ENCODE data around the gene MCUB.
"Not testable (repeated sequence)": the region's sequence is repeated elsewhere in the genome, so short reads cannot be mapped to it uniquely, and the experiment has no call there.

MCUB gene, protein sequence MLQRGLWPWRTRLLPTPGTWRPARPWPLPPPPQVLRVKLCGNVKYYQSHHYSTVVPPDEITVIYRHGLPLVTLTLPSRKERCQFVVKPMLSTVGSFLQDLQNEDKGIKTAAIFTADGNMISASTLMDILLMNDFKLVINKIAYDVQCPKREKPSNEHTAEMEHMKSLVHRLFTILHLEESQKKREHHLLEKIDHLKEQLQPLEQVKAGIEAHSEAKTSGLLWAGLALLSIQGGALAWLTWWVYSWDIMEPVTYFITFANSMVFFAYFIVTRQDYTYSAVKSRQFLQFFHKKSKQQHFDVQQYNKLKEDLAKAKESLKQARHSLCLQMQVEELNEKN

GRCh38 chr4:109559983-109560686 lies at the start of gene MCUB:
Gene MCUB (plus strand): TSS chr4:109560246. CDS start chr4:109560338, 92 bp downstream.
- peak; percentile 94 for DNase-seq (ENCODE audit: low read depth, low spot score)

DNA sequence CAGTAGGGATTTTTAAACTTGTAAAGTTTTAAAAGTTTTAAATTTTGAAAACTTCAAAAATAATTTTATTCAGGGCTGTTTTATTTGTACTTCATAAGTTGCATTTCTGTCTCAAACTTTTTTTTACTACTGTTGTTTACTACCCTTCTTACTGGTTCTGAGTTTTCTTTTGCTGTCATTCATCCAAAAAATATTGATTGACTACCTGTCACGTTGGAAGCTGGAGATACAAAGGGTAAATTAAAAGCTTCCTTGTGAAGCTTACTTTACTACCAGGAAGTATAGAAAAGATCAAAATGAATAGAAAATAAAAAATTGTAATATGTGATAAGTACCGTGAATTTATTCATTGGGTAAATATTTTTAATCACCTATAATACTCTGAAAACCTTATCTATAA lies 49.4 kb upstream of the MCUB start:
- no peak for DNase-seq (ENCODE audit: low read depth, low spot score)

GRCh38 chr4:109511414-109511813 lies 48.6 kb upstream of the MCUB start:
- DNase-seq (ENCODE audit: low read depth, low spot score), result no peak

DNA sequence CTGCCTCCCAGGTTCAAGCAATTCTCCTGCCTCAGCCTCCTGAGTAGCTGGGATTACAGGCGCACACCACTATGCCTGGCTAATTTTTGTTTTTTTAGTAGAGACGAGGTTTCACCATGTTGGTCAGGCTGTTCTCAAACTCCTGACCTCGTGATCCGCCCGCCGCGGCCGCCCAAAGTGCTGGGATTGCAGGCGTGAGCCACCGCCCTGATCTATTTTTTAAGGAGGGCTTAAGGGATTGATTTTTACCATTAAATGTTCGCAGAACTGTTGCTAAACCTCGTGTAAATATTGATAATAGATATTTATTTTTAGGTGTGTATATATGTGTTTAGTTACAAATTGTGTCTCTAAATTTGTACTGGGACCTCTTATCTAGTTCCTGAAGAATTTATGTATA lies 46.7 kb upstream of the MCUB start:
- DNase-seq (ENCODE audit: low read depth, low spot score), result not testable (repeated sequence)

DNA sequence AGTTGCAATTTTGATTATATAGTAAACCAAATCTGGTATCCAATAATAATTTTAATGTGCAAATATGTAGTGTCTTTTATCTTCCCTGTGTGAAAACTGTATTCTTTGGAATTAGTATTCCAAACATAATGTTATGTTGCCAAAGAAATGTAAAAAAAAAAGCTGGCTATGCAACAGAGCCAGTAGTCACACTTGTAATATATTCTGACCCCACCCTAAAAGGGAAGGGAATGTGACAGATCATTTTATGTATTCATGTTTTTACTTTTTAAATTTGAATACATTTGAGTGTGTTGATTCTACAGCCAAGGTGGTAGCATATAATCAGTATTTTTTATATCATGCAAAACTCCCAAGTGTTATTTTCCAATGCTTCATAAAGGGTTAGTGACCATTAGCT lies 27.9 kb upstream of the MCUB start:
- no peak for DNase-seq (ENCODE audit: low read depth, low spot score)

DNA sequence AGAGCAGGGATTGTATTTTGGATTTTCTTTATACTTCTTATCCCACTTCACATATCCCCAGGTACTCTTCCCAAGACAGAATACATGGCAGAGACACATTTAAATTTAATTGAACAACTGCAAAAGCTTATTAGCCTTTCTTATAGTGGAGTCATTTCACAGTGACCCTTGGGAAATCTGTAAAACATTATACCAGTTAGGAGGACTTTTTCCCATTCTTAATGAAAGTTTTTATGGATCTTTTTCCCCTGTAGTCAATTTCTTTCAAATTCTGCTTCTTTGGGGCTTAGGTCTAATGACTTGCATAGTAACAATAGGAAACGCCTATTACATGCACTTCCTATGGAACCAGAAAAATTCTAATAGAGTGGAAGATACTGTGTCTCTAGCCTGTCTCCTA lies 14.6 kb upstream of the MCUB start:
- DNase-seq (ENCODE audit: low read depth, low spot score), result no peak

GRCh38 chr4:109547394-109547793 lies 12.7 kb upstream of the MCUB start:
- DNase-seq (ENCODE audit: low read depth, low spot score), result no peak

DNA sequence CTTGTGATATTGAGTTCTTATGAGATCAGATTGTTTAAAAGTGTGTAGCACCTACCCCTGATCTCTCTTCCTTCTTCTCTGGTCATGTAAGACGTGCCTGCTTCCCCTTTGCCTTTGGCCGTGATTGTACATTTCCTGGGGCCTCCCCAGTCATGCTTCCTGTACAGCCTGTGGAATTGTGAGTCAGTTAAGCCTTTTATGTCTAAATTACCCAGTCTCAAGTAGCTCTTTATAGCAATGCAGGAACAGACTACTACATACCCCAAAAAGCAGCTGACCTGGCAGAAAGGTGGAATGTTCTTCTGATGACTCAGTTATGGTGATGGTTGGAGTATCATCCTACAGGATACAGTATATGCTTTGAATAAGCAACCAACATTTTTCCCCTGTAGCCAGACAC lies 11.4 kb upstream of the MCUB start:
- DNase-seq (ENCODE audit: low read depth, low spot score), result peak; percentile 72

DNA sequence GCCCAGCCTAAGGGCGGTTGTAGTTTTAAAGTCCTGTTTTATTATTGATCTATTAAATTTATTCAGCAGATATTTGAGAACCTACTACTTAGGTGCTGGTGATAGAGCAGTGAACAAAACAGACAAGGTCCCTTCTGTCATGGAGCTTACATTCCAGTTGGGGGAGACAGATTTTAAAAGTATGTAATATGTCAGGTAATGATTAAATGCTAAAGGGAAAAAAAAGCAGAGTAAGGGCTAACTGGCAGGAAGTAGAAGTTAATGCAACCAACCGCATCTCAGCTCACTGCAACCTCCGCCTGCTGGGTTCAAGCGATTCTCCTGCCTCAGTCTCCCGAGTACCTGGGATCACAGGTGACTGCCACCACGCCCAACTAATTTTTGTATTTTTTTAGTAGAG lies 7.8 kb upstream of the MCUB start:
- DNase-seq (ENCODE audit: low read depth, low spot score), result no peak

DNA sequence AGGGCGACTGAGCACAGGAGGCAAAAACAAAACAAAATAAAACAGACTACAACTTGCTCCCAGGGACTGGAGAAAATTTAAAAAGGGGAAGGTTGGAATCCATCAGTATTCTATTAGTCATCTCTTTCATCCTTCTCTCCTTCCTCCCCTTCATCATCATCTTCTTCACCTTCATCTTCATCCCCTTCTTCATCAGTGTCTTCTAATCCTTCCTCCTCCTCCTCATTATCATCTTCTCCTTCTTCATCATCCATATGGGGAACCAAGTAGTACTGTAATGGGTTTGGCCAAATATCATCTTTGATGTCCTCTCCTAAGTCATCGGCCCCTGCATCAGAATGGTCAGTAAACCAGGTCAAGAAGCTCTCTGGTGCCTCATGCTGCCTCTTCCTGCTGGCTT lies 6.9 kb upstream of the MCUB start:
- no peak for DNase-seq (ENCODE audit: low read depth, low spot score)

GRCh38 chr4:109554971-109555370 lies 5.1 kb upstream of the MCUB start:
- DNase-seq (ENCODE audit: low read depth, low spot score), result peak; percentile 16

DNA sequence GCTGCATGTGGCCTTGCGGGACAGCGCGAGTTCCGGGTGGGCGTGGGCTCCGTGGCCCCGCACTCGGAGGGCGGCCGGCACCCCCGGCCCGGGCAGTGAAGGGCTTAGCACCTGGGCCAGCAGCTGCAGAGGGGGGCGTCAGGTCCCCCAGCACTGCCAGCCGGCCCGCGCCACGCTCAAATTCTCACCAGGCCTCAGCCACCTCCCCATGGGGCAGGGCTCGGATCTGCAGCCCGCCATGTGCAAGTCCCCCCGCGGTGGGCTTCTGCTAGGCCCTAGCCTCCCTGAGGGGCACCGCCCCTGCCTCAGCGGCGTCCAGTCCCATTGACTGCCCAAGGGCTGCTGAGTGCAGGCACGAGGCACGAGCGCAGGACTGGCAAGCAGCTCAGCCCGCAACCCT lies 2.6 kb upstream of the MCUB start:
- DNase-seq (ENCODE audit: low read depth, low spot score), result no peak

DNA sequence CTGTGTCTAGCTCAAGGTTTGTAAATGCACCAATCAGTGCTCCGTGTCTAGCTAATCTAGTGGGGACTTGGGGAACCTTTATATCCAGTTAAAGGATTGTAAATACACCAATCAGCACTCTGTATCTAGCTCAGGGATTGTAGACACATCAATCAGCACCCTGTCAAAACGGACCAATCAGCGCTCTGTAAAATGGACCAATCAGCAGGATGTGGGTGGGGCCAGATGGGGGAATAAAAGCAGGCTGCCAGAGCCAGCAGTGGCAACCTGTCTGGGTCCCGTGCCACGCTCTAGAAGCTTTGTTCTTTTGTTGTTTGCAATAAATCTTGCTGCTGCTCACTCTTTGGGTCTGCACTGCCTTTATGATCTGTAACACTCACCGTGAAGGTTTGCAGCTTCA lies 2.0 kb upstream of the MCUB start:
- DNase-seq (ENCODE audit: low read depth, low spot score), result not testable (repeated sequence)

- peak; percentile 68 for DNase-seq (ENCODE audit: low read depth, low spot score)
These were observed 442 bp upstream of the MCUB start for GRCh38 chr4:109559625-109559982.

DNA sequence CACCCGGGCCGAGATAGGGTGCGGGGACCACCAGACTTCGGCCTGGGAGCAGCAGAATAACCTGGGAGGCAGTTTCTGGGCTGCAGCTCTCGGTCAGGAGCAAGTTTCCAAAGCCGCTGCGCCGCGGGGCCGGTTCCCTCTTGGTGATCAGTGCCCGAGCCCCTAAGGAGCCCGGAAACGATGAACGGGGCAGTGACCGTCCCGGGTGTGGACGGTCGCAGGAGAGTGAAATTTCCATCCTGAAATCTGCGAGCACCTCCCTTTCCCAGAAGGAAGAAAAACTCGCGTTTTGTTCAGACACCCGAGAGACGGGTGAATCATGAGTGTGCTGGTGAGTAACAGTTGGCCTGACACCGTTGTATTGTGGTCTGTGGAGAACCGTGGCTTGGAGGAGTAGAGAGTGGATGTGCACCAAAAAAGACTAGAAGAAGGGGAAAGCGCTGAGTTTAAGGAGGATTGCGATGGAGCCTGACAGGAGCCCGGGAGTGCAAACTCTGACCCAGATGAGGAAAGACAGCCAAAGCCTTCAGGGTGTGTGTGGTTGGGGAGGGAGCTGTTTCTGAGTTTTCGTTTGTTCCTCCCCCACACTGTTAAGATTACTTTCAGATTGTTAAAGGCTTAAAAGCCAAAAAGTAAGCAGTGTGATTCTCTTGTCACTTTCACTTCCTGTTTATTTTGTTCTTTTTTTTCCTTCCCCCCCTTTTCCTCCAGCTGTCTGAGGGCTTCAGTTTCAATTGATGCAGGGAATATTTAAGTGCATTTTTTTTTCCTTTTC lies 828 bp downstream of the MCUB start:
- DNase-seq (ENCODE audit: low read depth, low spot score), result peak; percentile 85

DNA sequence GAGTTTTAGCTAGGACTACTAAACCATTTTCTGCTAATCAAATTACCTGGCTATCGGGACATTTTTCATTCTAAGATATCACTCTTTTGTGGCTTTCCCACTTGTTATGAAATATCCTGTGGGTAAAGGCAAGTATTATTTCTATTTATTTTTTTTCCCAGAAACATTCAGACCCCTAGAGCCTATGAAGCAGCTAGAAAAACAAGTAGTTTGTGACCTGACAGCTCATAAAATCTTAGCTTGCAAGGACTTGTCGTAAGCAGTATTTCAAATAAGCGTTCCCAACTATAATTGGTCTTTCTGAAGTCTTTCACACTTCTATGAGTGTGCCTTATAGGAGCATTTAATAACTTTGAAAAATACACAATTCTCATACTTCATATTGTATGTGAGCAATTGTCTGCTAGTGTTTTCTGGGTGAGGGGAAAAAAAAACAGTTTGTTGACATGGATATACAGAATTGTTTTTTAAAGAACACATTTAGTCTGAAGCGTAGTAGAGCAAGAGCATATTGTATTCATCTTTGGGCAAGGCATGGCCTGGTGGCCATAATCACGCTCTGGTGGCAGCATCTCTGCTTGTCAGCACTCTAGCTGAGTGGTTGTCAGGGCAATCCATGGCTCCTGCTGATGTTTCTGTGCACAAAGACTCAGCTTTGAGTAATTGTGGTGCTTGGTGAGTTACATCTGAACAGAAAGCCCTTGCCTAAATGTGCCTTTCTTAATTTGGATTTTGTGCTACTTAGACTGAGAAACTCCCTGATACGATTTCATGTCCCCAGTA lies 2.6 kb downstream of the MCUB start:
- no peak for DNase-seq (ENCODE audit: low read depth, low spot score)

DNA sequence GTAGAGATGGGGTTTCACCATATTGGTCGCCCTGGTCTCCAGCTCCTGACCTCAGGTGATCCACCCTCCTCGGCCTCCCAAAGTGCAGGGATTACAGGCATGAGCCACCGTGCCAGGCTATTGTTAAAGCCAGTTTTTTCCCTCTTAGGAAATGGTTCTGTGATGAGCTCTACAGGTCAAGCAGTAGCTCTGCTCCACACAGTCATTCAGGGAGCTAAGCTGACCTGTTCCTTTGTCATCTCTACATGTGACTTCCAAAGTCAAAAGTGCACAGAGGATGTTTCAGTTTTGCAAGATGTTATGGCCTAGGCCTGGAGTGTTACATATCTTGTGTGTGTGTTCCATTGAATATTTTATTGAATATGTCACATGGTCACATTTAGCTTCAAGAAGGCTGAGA lies 11.4 kb downstream of the MCUB start:
- no peak for DNase-seq (ENCODE audit: low read depth, low spot score)

- DNase-seq (ENCODE audit: low read depth, low spot score), result no peak
These were observed 12.1 kb downstream of the MCUB start for GRCh38 chr4:109572154-109572553.

DNA sequence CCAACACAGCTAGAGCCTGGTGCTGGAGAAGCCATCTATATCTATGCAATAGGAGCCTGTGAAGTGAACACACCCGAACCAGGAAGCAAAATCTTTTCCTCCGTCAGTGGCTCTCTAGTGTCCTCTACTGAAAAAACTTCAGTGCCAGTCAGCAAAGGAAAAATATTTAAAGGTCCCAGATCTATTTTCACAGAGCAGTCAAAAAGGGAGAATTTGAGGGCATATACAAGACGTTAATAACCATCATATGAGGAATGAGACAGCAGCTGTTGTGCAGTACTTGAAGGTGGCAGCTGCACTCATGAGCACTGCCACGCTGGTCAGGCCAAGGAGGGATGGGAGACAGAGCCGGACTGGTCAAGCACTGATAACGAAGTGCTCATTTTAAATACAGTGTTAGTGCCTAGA lies 14.4 kb downstream of the MCUB start:
- no peak for DNase-seq (ENCODE audit: low read depth, low spot score)

DNA sequence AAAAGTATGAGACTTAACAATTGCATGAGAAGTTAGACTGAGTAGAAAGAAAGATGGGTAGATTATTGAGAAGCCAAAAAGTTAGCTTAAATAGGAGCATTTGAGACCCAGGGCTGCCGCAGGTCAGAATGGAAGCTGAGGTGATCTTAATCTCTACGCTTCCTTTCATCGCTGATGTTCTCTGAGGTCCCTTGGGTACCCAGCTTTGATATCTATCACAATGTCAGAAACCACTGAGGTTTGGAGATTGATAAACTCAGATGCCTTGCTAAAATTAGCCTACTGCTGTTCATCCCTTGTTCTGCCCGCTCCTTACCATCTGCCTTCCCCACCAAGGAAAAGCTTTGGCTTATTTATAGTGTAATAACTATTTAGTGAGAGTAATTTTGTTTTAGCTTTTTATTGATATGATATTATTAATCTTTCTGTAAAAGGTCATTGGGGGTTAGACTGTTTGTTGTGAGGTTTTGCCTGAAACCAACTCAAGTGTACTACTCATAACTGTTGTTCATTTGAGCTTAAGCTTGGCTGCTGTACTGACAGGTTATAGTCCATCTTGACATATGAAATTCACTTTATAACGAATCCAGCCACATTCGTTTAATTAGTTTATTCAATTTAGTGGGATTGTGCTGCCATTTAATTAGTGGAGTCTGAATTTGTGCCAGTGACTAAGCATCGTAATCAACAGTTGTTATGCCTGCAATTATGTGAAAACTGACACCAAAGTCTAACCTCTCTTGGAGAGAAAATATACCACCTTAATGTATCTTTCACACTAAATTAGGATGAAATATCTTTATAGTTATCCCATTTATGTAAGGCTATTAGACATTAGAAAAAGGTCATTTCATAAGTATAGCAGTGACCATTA lies 15.1 kb downstream of the MCUB start:
- DNase-seq (ENCODE audit: low read depth, low spot score), result no peak

- DNase-seq (ENCODE audit: low read depth, low spot score), result no peak
These were observed 16.4 kb downstream of the MCUB start for GRCh38 chr4:109576462-109576861.

All from astrocyte of the hippocampus (primary cell).